GM12878 (cell line): ENCODE data around the gene AP4E1.

ENCODE experiments used
- CBFB ChIP-seq: IDR thresholded peaks from 2 replicates; pipeline ENCODE4 v1.6.1; 2016; ENCODE audit warnings: antibody characterized with exemption, low read depth
- CHD2 ChIP-seq: IDR thresholded peaks from 2 replicates; pipeline ENCODE4 v1.6.1; 2011; ENCODE audit warnings: low read depth, low read length, improper control_type of control experiment, borderline replicate concordance
- CREB1 ChIP-seq: IDR thresholded peaks from 2 replicates; pipeline ENCODE4 v1.6.1; 2012; ENCODE audit warnings: low read depth, mild to moderate bottlenecking, inconsistent platforms
- CREM ChIP-seq: IDR thresholded peaks from 2 replicates; pipeline ENCODE4 v1.6.1; 2014; ENCODE audit warnings: antibody characterized with exemption, low read depth
- EZH2 ChIP-seq: IDR thresholded peaks from 2 replicates; pipeline ENCODE4 v1.6.1; 2012; ENCODE audit warnings: low read depth, mild to moderate bottlenecking, control low read depth, inconsistent platforms, low read length, borderline replicate concordance; ENCODE audit not compliant: control insufficient read depth
- FOXM1 ChIP-seq: IDR thresholded peaks from 2 replicates; pipeline ENCODE4 v1.6.1; 2012; ENCODE audit warnings: low read depth, mild to moderate bottlenecking, inconsistent platforms, low read length, moderate library complexity
- HDAC2 ChIP-seq: fragments of 200-600 bp; sonication (generic); IDR thresholded peaks from 2 replicates; pipeline ENCODE4 v1.6.1; 2017
- POLR2A ChIP-seq: IDR thresholded peaks from 2 replicates; pipeline ENCODE4 v1.6.1; 2011; ENCODE audit warnings: low read depth, mild to moderate bottlenecking, low read length
- TF ChIP-seq, protein P1 (sequence below), 3 experiments: IDR thresholded peaks in 2 of 3; conservative IDR thresholded peaks in 1 of 3; 2 replicates each; pipeline ENCODE4 v1.5.1; 2011; ENCODE audit warnings: low read depth in 3 of 3, low read length in 3 of 3, mild to moderate bottlenecking in 3 of 3, control low read depth in 2 of 3, moderate library complexity in 2 of 3, inconsistent platforms in 1 of 3, mixed read lengths in 1 of 3; ENCODE audit not compliant: control insufficient read depth in 2 of 3, insufficient read depth in 1 of 3; ENCODE audit errors: extremely low read depth in 1 of 3
- TF ChIP-seq, protein P2 (sequence below): IDR thresholded peaks from 2 replicates; pipeline ENCODE4 v1.6.1; 2011; ENCODE audit warnings: low read depth, mild to moderate bottlenecking, low read length, moderate library complexity, borderline replicate concordance; ENCODE audit errors: extremely low read depth
- TF ChIP-seq, protein P3 (sequence below): IDR thresholded peaks from 2 replicates; pipeline ENCODE4 v1.6.1; 2012; ENCODE audit warnings: low read depth, low read length, improper control_type of control experiment
- TF ChIP-seq, protein P4 (sequence below): IDR thresholded peaks from 2 replicates; pipeline ENCODE4 v1.6.1; 2011; ENCODE audit warnings: borderline replicate concordance, low read depth, mild to moderate bottlenecking, moderate library complexity, mixed read lengths, low read length; ENCODE audit not compliant: insufficient read depth; ENCODE audit errors: extremely low read length

- TF ChIP-seq HDAC2 (no peak), CBFB (no peak), FOXM1 (no peak), POLR2A (no peak), CHD2 (no peak), CREM (no peak), EZH2 (no peak), CREB1 (no peak)
- TF ChIP-seq, protein P1, sequence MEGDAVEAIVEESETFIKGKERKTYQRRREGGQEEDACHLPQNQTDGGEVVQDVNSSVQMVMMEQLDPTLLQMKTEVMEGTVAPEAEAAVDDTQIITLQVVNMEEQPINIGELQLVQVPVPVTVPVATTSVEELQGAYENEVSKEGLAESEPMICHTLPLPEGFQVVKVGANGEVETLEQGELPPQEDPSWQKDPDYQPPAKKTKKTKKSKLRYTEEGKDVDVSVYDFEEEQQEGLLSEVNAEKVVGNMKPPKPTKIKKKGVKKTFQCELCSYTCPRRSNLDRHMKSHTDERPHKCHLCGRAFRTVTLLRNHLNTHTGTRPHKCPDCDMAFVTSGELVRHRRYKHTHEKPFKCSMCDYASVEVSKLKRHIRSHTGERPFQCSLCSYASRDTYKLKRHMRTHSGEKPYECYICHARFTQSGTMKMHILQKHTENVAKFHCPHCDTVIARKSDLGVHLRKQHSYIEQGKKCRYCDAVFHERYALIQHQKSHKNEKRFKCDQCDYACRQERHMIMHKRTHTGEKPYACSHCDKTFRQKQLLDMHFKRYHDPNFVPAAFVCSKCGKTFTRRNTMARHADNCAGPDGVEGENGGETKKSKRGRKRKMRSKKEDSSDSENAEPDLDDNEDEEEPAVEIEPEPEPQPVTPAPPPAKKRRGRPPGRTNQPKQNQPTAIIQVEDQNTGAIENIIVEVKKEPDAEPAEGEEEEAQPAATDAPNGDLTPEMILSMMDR (IDR thresholded peaks at IDR 0.05 in 2 of 3, conservative IDR thresholded peaks at IDR 0.05 in 1 of 3; ENCODE audit: control insufficient read depth in 2 of 3, extremely low read depth in 1 of 3, insufficient read depth in 1 of 3, low read depth in 3 of 3, low read length in 3 of 3): no peak
- TF ChIP-seq, protein P2, sequence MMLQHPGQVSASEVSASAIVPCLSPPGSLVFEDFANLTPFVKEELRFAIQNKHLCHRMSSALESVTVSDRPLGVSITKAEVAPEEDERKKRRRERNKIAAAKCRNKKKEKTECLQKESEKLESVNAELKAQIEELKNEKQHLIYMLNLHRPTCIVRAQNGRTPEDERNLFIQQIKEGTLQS: no peak
- TF ChIP-seq, protein P3, sequence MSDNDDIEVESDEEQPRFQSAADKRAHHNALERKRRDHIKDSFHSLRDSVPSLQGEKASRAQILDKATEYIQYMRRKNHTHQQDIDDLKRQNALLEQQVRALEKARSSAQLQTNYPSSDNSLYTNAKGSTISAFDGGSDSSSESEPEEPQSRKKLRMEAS: no peak
- TF ChIP-seq, protein P4, sequence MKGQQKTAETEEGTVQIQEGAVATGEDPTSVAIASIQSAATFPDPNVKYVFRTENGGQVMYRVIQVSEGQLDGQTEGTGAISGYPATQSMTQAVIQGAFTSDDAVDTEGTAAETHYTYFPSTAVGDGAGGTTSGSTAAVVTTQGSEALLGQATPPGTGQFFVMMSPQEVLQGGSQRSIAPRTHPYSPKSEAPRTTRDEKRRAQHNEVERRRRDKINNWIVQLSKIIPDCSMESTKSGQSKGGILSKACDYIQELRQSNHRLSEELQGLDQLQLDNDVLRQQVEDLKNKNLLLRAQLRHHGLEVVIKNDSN: no peak
Measured at GRCh38 chr15:50971115-50971514, 62.6 kb downstream of the AP4E1 start.
